NCI-H2107 (cell line): ENCODE measurements around the gene BMP8B.
A peak's percentile ranks its signal among the peaks of the same experiment; 100 is the strongest.
"Not testable (repeated sequence)": the region's sequence is repeated elsewhere in the genome, so short reads cannot be mapped to it uniquely, and the experiment has no call there.

Source experiments
- DNase-seq: peaks from one replicate; lab custom pipeline; 2025; lab: John Stamatoyannopoulos, UW

BMP8B gene

DNA sequence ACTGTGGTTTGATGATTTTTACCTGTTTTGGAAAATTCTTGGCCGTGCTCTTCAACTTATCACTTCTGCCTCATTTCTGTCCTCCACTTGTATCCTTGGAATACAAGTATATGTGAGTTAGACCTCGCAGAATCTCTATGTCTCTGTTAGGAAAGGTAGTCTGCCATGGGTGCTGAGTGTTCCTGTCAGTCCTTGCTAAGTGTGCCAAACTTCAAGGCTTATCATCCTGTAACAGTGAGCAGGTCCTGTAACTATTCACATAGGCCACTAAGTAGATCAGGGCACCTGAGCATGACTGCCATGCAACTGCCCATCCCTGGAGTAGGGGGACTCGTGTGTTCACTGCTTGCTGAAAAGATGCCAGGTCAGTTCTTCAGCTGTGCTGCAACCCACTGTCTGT is 24.2 kb upstream of the BMP8B start:
- no peak for DNase-seq

DNA sequence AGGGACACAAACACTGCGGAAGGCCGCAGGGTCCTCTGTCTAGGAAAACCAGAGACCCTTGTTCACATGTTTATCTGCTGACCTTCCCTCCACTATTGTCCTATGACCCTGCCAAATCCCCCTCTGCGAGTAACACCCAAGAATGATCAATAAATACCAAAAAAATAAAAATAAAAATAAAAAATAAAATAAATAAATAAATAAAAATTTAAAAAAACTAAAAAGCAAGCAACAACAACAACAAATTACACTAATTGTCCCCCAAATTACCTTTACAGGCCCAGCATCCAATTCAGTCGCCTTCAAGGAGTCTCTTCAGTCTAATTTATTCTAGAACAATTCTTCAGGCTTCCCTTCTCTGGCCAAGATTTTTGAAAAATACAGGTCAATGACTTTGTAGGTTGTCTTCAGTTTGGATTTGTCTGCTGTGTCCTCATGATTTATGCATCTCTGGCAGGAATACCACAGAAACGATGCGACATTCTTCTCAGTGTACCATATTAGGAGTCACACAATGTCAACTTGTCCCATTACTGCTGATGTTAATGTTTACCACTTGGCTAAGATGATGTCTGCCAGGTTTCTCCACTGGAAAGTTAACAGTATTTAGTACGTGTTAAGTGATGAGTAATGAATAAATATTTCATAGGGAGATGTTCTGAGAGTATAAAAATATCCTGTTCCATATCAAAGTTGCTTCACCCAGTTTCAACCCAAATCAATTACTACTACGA is 20.3 kb upstream of the BMP8B start:
- DNase-seq: no peak

DNA sequence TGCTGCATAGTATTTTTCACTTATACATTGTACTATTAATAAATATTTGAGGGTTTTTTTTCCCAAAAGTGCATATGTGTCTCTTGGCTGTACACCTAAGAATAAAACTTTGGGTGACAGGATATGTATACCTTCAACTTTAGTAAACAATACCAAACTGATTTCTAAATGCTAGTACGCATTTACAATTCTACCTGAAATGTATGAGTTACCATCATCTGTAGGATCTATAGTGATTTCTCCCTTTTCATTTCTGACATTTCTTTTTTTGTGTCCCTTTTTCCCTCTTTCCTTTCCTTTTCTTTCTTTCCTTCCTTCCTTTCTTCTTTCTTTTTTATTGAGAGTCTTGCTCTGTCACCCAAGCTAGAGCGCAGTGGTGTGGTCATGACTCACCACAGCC is 16.7 kb upstream of the BMP8B start:
- DNase-seq: no peak

DNA sequence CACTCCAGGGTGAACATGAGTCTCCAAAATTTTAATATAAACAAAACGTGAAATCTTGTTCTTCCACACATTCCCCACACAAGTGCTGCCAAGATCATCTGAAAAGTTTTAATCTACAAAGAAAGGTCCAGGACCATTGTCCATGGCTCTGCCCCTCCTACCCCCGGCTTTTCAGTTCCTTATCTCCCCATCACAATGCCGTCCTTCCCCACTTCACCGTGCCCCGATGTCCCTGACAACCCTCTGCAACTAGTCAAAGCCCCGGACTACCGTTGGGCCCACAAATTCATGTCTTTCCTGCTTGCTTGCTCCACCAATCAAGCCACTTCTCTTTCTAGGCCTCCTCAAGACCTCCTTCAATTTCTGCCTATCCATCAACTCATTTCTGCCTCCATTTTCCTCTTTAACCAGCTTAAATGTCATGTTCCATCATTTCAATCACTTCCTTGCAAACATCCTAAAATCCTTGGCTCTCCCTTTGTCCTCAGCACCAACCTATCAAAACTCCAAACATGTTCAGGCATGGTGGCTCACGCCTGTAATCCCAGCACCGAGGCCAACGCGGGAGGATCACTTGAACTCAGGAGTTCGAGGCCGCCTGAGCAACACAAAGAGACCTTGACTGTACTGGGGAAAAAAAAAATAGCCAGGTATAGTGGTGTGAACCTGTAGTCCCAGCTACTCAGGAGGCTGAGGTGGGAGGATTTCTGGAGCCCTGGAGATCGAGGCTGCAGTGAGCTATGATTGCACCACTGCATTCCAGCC is 14.0 kb upstream of the BMP8B start:
- no peak for DNase-seq

DNA sequence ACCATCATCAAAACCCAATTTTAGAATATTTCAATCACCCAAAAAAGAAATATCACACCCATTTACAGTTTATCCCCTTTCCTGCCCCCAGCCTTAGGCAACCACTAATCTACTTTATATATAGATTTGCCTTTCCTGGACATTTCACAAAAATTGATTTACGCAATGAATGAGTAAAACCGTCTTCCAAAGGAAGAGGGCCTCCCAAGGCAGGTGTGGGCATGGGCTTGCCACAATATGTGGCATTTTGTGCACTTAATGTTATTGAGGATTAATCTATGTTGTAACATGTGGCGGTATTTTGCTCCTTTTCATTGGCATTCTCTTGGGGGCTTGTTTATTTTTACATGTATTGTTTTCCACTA is 11.8 kb upstream of the BMP8B start:
- no peak for DNase-seq

DNA sequence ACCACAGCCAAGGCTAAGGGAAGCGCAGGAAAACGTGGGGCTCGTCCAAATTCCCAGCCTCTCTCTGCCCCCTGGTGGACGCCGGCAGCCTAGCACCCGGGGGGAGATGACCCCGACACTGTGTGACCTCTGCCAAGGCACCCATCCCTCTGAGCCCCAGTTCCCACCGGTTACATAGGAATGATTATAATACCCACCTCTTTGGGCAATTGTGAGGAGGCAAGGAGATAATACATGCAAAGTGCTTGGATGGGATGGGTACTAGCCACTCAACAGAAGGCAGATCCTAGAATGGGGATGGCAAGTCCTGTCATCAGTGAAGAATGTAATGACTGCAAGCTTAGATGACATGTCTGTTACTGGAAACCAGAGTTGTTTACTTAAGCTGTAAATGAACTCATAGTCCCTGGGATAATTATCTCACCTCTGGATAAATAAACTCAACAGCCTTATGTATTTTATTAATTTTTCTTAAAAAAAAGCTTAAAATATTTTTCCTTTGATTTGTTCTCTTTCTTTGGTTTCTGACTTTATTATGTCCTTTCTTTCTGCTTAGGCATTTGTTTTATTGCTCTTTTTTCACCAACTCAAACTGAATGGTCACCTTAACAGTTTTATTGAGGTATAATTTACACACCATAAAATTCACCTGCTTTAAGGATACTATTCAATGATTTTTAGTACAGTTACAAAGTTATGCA is 11.3 kb upstream of the BMP8B start:
- peak; percentile 100 for DNase-seq

DNA sequence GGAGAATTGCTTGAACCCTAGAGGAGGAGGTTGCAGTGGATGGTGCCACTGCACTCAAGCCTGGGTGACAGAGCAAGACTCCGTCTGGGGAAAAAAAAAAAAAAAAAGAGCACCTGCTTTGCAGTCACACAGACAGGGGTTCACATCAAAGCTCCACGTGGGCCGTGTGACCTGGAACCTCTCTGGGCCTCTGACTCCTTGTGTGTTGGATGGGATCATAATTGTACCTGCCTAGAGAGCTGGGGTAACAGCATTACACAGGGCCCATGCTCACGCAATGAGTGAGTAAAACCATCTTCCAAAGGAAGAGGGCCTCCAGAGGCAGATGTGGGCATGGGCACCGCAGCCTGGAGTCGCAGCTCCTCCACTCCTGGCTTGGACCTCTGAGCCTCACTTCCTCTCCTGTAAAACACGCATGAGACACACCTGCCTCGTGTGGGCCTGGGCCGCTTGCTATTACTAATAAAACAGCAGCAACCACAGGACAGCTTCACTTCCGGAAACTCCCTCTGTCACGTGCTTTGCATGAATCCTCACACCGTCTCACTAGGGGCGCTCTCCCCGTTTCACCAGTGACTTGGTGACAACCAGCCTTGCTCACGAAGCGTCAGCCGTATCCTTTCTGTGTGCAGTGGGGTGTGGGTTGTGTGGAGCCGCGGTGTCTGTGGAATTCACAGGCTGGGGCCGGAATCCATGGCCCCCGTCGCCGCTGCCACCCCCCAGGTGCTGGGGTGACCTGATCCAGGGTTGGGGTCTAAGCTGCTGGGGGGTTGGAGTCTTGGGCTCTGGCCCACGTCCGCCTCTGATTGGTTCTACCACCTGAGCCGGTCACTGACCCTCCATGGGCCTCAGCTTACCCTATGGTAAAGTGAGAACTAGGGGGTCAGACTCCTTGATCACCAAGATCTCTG is 10.4 kb upstream of the BMP8B start:
- DNase-seq: peak; percentile 100

DNA sequence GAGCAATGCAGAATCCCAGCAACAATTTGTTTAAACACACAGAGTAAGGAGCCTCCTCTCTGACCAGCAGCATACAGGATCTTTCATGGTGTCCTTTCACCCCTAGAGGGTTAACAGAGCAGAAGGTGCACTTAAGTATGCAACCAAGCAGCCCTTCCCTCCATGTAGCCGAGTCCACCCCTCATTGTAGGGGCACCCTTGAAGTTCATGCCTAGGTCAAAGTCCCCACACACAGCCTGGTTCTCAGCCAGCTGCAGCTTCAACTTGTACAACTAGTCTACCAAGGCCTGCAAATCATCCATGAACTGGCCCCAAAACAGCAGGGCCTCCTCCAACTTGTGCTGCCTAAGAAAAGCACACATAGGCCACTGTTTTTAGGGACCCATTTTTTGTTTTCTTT is 7.0 kb upstream of the BMP8B start:
- no peak for DNase-seq

DNA sequence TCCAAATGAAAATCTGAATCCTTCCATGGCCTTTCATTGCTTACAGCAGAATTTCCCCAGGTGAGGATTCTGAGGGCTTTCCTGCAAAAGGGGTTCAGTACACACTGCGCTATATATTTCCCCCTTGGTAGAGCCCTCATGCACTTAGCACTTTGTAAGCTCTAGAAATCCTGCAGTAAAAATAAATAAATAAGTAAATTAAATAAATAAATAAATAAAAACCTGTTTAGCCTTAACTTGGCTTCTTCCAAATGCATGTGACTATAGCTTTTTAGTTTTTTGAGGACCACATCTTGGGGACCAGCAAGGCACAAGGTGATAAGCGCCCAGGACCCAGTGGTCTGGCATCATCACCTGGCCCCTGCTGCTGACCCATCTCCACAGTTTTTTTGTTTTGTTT is 3.2 kb upstream of the BMP8B start:
- no peak for DNase-seq

DNA sequence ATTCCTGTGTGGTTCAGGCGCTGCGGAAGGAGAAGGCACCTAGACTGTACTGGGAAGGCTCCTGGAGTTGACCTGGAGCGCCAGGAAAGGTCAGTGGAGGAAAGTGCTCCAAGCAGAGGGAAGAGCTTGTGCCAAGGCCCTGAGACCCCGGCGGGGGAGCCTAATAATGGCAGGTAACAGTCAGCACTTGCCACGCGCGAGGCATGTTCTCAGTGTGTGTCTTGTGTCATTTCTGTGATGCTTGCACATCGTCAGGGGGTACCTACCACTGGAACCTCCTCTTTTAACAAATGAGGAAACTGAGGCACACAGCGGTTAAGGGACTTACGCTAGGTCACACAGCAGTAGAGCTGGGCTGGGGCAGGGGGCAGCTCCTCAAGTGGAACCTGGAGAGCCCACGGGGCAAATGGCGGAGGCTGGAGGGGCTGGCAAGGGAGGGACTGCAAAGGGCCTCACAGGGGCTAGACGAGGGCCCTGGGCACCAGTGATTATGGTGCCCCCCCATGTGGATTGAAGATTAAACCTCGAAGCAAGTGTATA is 976 bp upstream of the BMP8B start:
- DNase-seq: no peak

DNA sequence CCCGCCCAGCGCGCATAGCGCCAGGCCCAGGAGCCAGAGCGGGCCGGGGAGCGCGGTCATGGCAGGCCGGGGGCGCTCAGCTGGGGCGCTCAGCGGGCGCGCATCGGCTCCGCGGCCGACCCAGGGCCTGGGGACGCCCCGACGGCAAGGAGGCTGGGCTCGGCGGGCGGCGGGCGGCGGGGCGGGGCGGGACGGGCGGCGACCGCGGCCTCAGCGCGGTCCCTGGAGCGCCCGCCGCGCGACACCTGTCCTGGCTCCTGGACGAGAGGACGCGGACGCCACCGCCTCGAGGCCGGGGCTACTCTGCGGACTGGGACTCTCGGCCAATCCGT is 273 bp downstream of the BMP8B start:
- peak; percentile 97 for DNase-seq

DNA sequence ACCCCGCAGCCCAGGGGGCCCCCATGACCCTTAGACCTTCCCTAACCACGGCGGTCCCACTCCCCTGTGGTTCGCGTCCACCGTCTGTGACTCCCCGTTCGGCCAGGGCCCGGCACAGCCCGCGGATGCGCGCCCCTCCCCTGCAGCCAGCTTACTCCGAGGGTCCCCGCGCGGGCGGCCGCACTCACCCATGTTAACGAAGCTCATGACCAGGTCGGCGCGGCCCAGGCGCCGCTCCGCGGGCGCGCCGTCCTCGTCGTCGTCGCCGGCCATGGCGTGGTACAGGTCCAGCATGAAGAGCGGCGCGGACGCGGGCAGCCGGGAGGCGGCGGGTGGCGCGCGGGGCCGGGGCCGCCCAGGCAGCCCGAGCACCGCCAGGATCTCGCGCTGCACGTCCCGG is 701 bp downstream of the BMP8B start:
- DNase-seq: not testable (repeated sequence)

DNA sequence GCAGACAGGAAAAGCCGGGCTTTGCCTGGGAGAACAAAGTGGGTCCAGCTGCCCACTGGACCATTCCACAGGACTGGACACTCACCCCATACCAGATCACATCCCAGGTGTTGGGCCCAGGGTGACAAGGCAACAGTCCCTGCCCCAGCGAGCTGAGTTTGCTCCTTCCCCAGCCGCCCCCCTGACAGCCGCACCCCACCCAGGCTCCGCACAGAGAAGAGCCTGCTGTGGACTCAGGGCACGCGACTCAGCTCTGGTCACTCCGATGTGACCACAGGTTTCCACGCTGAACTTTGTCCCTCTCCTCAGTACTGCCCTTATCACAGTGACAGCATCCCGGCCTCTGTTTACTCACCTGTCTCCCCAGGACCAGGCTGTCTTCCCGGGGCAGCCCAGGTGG is 1.2 kb downstream of the BMP8B start:
- no peak for DNase-seq

DNA sequence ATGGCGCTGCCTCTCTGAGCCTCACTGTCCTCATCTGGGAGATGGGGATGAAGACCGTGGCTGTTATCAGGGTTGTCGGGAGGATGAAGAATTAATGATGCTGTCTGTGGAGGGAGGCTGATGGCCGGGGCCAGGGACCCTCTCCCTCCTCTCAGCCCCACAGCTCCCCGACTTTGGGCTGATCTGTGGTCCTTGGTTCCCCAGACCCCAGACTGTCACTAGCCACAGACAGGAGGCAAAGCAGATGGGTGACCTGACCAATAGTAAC is 1.6 kb downstream of the BMP8B start:
- DNase-seq: not testable (repeated sequence)

DNA sequence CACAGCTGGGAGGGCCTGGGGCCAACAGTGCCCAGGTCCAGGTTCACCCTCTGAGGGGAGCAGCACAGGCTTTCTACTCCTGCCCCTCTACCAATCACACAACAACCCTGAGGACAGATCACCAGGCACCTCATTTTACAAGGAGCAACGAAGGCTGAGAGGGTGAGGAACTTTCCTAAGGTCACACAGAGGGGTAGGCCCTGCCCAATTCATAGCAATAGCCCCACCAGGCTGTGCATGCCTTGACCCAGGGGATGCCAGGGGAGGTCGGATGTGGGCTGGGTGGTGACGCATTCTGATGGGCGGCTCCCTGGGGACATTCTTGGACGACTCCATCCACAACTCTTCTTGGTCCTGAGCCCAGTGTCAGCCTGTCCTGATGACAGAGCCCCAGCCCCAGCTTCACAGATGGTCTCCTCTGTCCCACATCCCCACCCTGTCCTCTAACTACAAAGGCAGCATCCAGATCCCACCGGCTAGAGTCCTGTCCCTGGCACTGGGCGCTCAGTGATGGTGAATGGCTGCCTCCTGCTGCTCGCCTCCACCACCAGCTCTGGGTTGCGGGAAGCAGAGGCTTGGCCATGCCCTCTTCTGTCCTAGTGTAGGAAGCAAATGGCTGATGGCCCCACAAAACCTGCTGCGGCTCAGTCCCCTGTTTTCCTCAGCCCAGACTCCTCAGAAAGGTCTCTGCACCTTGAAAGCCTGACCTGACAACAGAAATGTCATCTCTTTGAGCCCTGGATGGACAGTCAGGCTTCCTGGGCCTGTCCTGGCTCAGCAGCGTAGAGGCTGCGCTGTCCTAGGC is 2.2 kb downstream of the BMP8B start:
- not testable (repeated sequence) for DNase-seq

DNA sequence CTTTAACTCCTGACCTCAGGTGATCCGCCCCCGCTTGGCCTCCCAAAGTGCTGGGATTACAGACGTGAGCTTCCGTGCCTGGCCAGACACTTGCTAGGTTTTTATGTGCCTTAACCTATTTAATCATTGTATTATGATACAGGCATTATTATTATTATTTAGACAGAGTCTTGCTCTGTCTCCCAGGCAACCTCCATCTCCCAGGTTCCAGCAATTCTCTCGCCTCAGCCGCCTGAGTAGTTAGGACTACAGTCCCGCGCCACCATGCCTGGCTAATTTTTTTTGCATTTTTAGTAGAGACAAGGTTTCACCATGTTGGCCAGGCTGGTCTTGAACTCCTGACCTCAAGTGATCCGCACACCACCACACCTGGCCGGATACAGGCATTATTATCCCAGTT is 6.0 kb downstream of the BMP8B start:
- not testable (repeated sequence) for DNase-seq

DNA sequence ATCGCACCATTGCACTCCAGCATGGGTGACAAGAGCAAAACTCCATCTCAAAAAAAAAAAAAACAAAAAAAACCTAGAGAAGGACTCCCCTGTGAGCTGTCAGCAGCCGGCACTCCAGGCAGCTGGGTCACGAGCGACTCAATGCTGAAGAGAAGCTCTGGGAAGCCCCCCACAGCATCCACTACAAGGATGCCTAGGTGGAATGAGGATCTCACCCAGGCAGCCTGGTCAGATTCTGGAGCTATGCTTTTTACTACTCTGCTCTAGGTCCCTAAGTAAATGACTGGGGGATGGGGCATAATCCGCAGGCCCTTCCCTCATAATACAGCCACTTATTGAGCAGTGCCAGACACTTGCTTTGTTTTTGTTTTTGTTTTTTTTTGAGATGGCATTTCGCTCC is 6.6 kb downstream of the BMP8B start:
- no peak for DNase-seq

DNA sequence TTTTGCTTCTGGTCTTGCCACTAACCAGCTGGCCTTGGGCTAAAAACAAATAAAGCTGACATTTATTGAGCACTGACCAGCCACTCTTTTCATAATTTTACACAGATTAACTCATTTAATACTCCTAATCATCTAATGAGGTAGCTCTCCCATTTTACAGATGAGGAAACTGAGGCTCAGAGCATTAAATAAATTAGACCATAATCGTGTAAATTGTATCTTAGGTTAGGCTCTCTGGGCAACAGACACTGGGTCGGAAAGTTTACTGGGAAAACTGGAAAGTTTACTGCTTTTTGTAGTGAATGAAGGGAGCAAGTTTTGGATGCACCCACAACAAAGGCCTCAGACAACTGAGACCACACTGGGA is 7.3 kb downstream of the BMP8B start:
- no peak for DNase-seq

DNA sequence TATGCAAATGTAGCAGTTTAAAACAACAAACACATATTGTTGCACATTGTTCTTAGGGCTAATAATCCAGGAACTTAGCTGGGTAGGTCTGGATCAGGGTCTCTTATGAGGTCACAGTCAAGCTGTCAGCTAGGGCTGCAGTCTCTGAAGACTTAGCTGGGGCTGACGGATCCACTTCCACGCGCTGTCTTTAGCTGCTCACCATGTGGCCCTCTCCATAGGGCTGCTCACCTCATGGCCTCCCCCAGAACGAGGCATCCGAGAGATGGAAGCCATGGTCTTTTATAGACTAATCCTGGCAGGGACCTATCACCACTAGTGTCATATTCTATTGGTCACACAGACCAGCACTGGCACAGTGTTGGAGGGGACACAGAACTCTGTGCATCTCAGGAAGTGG is 8.8 kb downstream of the BMP8B start:
- DNase-seq: no peak

DNA sequence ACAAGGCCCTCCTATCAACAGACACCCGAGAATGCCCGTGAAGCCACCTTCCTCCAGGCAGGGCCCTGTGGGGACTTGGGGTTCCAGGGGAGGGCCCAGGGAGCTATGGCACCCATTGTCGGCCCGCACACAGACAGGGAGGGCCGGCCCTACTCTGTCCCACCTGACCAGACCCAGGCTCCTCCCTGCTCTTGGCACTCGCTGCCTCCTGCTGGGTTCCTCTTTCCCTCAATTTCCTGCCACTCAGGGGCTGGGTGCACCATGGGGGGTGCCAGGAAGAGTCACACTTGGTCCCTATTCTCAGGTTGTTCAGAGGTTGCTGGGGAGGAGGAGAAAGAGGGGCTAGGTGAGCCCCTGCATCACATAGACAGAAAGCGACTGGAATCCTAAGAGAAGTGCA is 9.5 kb downstream of the BMP8B start:
- no peak for DNase-seq

DNA sequence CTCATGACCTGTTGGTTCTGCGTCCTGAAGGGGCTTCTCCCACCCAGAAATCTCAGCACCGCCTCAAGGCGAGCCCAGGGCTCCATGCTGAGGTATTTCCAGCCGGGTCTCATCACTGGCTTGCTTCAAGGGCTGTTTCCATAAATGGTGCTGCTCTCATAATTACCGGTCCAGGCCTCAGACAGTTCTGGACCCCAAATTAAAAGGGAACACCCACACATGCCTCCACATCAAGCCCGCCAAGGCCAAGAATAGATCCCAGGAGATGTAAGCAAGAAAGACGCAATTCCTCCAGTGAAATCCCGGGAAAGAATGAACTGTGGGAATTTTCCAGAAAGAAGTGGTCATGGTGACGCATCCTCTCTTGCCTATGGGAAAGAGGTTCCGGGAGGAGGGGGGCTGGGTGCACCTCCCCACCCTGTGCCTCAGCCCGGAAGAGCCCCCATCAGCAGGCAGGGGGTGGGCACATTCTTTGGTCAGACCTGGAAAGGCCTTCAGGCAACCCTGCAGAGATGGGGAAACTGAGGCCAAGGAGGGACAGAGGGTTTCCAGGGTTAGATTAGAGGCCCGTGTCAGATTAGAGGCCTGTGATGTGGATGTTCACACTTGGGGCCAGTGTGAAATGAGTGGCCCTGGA is 10.1 kb downstream of the BMP8B start:
- not testable (repeated sequence) for DNase-seq
